MG63 (cell line): Measurements from ENCODE around the gene SFXN2. TPM values are rescaled to one million over a fixed set of nuclear protein-coding genes. Genes with fewer than 3 reads are reported as not detected.
"Not testable (repeated sequence)": the region's sequence is repeated elsewhere in the genome, so short reads cannot be mapped to it uniquely, and the experiment has no call there.

ENCODE experiments used
- DNase-seq: peaks from one replicate; pipeline ENCODE4 v3.0.0-alpha.2; 2020
- H3K27me3 ChIP-seq: fragments of 250-450 bp; sonication (Bioruptor Pico); 2 replicates; pipeline ENCODE4 v1.5.1; 2020; ENCODE audit warnings: mild to moderate bottlenecking, moderate library complexity
- H3K36me3 ChIP-seq: fragments of 250-450 bp; sonication (Bioruptor Pico); 2 replicates; pipeline ENCODE4 v1.5.1; 2020; ENCODE audit warnings: mild to moderate bottlenecking, moderate library complexity
- H3K4me3 ChIP-seq: fragments of 250-450 bp; sonication (Bioruptor Pico); 2 replicates; pipeline ENCODE4 v1.5.1; 2020; ENCODE audit warnings: mild to moderate bottlenecking, moderate library complexity
- H3K9me3 ChIP-seq: fragments of 250-450 bp; sonication (Bioruptor Pico); 2 replicates; pipeline ENCODE4 v1.5.1; 2020; ENCODE audit warnings: mild to moderate bottlenecking, moderate library complexity
- total RNA-seq: library from RNA; depleted of rRNA; stranded (reverse); fragments of >200 nt; shearing (Covaris generic); gene quantifications from 2 replicates; pipeline ENCODE4 v1.2.3, GENCODE V29; 2014; ENCODE audit warnings: low replicate concordance

SFXN2 gene
- total RNA-seq, 1 experiment from 2014 or later = 6.7 TPM

GRCh38 chr10:102677331-102678067 is 36.9 kb upstream of the SFXN2 start:
- H3K9me3 ChIP-seq = no peaks in the 10 kb centered on the region
- peaks cover 2% of the 10 kb centered on the region; the same call in 1 of the 2 replicates for H3K36me3 ChIP-seq
- no peaks in the 10 kb centered on the region for H3K27me3 ChIP-seq
- no peak overlapping the region for H3K4me3 ChIP-seq
- no peak for DNase-seq

GRCh38 chr10:102678068-102678400 is 36.4 kb upstream of the SFXN2 start:
- H3K36me3 ChIP-seq = peaks cover 2% of the 10 kb centered on the region; the same call in 1 of the 2 replicates
- H3K27me3 ChIP-seq = no peaks in the 10 kb centered on the region
- H3K9me3 ChIP-seq = no peaks in the 10 kb centered on the region
- DNase-seq = no peak
- H3K4me3 ChIP-seq = no peak overlapping the region

- Histone ChIP-seq H3K27me3 (no peaks in the 10 kb centered on the region), H3K4me3 (no peak overlapping the region), H3K9me3 (no peaks in the 10 kb centered on the region), H3K36me3 (peaks cover 2% of the 10 kb centered on the region; the same call in 1 of the 2 replicates)
- DNase-seq = peak; percentile 49
Measured at GRCh38 chr10:102678842-102679289, 35.6 kb upstream of the SFXN2 start.

GRCh38 chr10:102679596-102679995 is 34.8 kb upstream of the SFXN2 start:
- no peaks in the 10 kb centered on the region for H3K27me3 ChIP-seq

GRCh38 chr10:102681696-102682095 is 32.7 kb upstream of the SFXN2 start:
- Histone ChIP-seq H3K9me3 (no peaks in the 10 kb centered on the region), H3K27me3 (no peaks in the 10 kb centered on the region), H3K36me3 (peaks cover 4% of the 10 kb centered on the region; the same call in 1 of the 2 replicates), H3K4me3 (no peak overlapping the region)
- no peak for DNase-seq

More at GRCh38 chr10:102679596-102679995, 34.8 kb upstream of the SFXN2 start:
- no peak for DNase-seq
- no peaks in the 10 kb centered on the region for H3K9me3 ChIP-seq
- no peak overlapping the region for H3K4me3 ChIP-seq
- H3K36me3 ChIP-seq = peaks cover 2% of the 10 kb centered on the region; the same call in 1 of the 2 replicates

GRCh38 chr10:102682416-102682815 is 32.0 kb upstream of the SFXN2 start:
- H3K27me3 ChIP-seq = no peaks in the 10 kb centered on the region
- H3K9me3 ChIP-seq = no peaks in the 10 kb centered on the region
- no peak for DNase-seq
- H3K4me3 ChIP-seq = no peak overlapping the region
- peaks cover 4% of the 10 kb centered on the region; the same call in 1 of the 2 replicates for H3K36me3 ChIP-seq

GRCh38 chr10:102682981-102683380 is 31.5 kb upstream of the SFXN2 start:
- peaks cover 4% of the 10 kb centered on the region; the same call in 1 of the 2 replicates for H3K36me3 ChIP-seq
- H3K4me3 ChIP-seq = no peak overlapping the region
- DNase-seq = no peak
- no peaks in the 10 kb centered on the region for H3K9me3 ChIP-seq
- H3K27me3 ChIP-seq = no peaks in the 10 kb centered on the region

- H3K4me3 ChIP-seq = no peak overlapping the region
- no peaks in the 10 kb centered on the region for H3K9me3 ChIP-seq
- peaks cover 4% of the 10 kb centered on the region; the same call in 1 of the 2 replicates for H3K36me3 ChIP-seq
- no peaks in the 10 kb centered on the region for H3K27me3 ChIP-seq
- DNase-seq = no peak
Measured at GRCh38 chr10:102683736-102684135, 30.7 kb upstream of the SFXN2 start.

- Histone ChIP-seq H3K27me3 (no peaks in the 10 kb centered on the region), H3K36me3 (no peaks in the 10 kb centered on the region; the same call in 1 of the 2 replicates), H3K4me3 (no peak overlapping the region), H3K9me3 (no peaks in the 10 kb centered on the region)
- peak; percentile 29 for DNase-seq
Measured at GRCh38 chr10:102691285-102692066, 23.0 kb upstream of the SFXN2 start.

GRCh38 chr10:102695401-102695800 is 19.0 kb upstream of the SFXN2 start:
- H3K27me3 ChIP-seq, DNase-seq: not testable (repeated sequence)

GRCh38 chr10:102696736-102697135 is 17.7 kb upstream of the SFXN2 start:
- Histone ChIP-seq H3K4me3 (no peak overlapping the region), H3K27me3 (no peaks in the 10 kb centered on the region), H3K9me3 (no peaks in the 10 kb centered on the region), H3K36me3 (no peaks in the 10 kb centered on the region; the same call in 1 of the 2 replicates)
- no peak for DNase-seq

More at GRCh38 chr10:102695401-102695800, 19.0 kb upstream of the SFXN2 start:
- H3K4me3 ChIP-seq, H3K36me3 ChIP-seq, H3K9me3 ChIP-seq: not testable (repeated sequence)

GRCh38 chr10:102698894-102699293 is 15.5 kb upstream of the SFXN2 start:
- Histone ChIP-seq H3K9me3 (no peaks in the 10 kb centered on the region), H3K36me3 (no peaks in the 10 kb centered on the region; the same call in 1 of the 2 replicates), H3K27me3 (no peaks in the 10 kb centered on the region), H3K4me3 (no peak overlapping the region)
- no peak for DNase-seq

- no peak for DNase-seq
- H3K9me3 ChIP-seq = no peaks in the 10 kb centered on the region
- H3K4me3 ChIP-seq = no peak overlapping the region
- no peaks in the 10 kb centered on the region for H3K36me3 ChIP-seq
- no peaks in the 10 kb centered on the region for H3K27me3 ChIP-seq
Measured at GRCh38 chr10:102701272-102701671, 13.2 kb upstream of the SFXN2 start.

- no peaks in the 10 kb centered on the region for H3K36me3 ChIP-seq
- no peak overlapping the region for H3K4me3 ChIP-seq
- no peaks in the 10 kb centered on the region for H3K9me3 ChIP-seq
- H3K27me3 ChIP-seq = no peaks in the 10 kb centered on the region
- no peak for DNase-seq
Measured at GRCh38 chr10:102701796-102702195, 12.6 kb upstream of the SFXN2 start.

- no peaks in the 10 kb centered on the region for H3K27me3 ChIP-seq
- H3K4me3 ChIP-seq = no peak overlapping the region
- no peak for DNase-seq
- no peaks in the 10 kb centered on the region for H3K36me3 ChIP-seq
- no peaks in the 10 kb centered on the region for H3K9me3 ChIP-seq
Measured at GRCh38 chr10:102702742-102703141, 11.7 kb upstream of the SFXN2 start.

- no peak for DNase-seq
- Histone ChIP-seq H3K4me3 (no peak overlapping the region), H3K9me3 (no peaks in the 10 kb centered on the region), H3K27me3 (no peaks in the 10 kb centered on the region), H3K36me3 (no peaks in the 10 kb centered on the region)
Measured at GRCh38 chr10:102704915-102705314, 9.5 kb upstream of the SFXN2 start.

GRCh38 chr10:102705531-102705930 is 8.9 kb upstream of the SFXN2 start:
- Histone ChIP-seq H3K4me3 (no peak overlapping the region), H3K9me3 (no peaks in the 10 kb centered on the region), H3K27me3 (no peaks in the 10 kb centered on the region), H3K36me3 (no peaks in the 10 kb centered on the region)
- no peak for DNase-seq
